MCF 10A (cell line): ENCODE results near the gene FRY. TPM values are rescaled to one million over a fixed set of nuclear protein-coding genes. Genes with fewer than 3 reads are reported as not detected.
A peak's percentile ranks its signal among the peaks of the same experiment; 100 is the strongest.

Experiments
- BruUV-seq: library from RNA; stranded (reverse); fragments of 400-500 nt; replicated peaks from 2 replicates; lab custom pipeline; 2021; lab: Mats Ljungman, UMichigan
- CTCF ChIA-PET: fragments of 300-600 bp; sonication (Branson Sonifier 250); formaldehyde crosslinking; extraction: SDS; loops from one replicate; lab custom pipeline; 2021; ENCODE audit warnings: antibody characterized with exemption, inconsistent platforms; lab: Yijun Ruan, JAX
- POLR2A ChIA-PET: fragments of 300-600, 350-650 bp; sonication (Branson Sonifier 250); formaldehyde crosslinking; extraction: SDS; loops from one replicate; lab custom pipeline; 2020; ENCODE audit warnings: antibody characterized with exemption, inconsistent platforms; lab: Yijun Ruan, JAX
- DNase-seq: peaks from one replicate; pipeline ENCODE4 v3.0.0-alpha.2; 2018; ENCODE audit not compliant: unreplicated experiment
- H3K27ac Mint-ChIP-seq: one replicate; pipeline ENCODE4 v1.8.0; 2022; ENCODE audit warnings: mild to moderate bottlenecking, low read depth, mixed read lengths; ENCODE audit not compliant: unreplicated experiment
- H3K27me3 Mint-ChIP-seq: one replicate; pipeline ENCODE4 v1.8.0; 2022; ENCODE audit warnings: mixed read lengths; ENCODE audit not compliant: insufficient read depth, unreplicated experiment
- H3K36me3 Mint-ChIP-seq: one replicate; pipeline ENCODE4 v1.8.0; 2022; ENCODE audit warnings: mild to moderate bottlenecking, moderate library complexity, mixed read lengths; ENCODE audit not compliant: insufficient read depth, unreplicated experiment
- H3K4me1 Mint-ChIP-seq: one replicate; pipeline ENCODE4 v1.8.0; 2022; ENCODE audit warnings: mixed read lengths; ENCODE audit not compliant: insufficient read depth, unreplicated experiment
- H3K4me3 Mint-ChIP-seq: one replicate; pipeline ENCODE4 v1.8.0; 2022; ENCODE audit warnings: mild to moderate bottlenecking, moderate library complexity, mixed read lengths; ENCODE audit not compliant: unreplicated experiment
- H3K9me3 Mint-ChIP-seq: one replicate; pipeline ENCODE4 v1.8.0; 2022; ENCODE audit warnings: mixed read lengths; ENCODE audit not compliant: unreplicated experiment
- CTCF ChIP-seq: fragments of 200-600 bp; IDR thresholded peaks from one replicate; pipeline ENCODE4 v1.8.0; 2022; ENCODE audit warnings: antibody characterized with exemption, mild to moderate bottlenecking; ENCODE audit not compliant: unreplicated experiment
- intact Hi-C: fragments of 100-400 bp; cut with micrococcal nuclease; formaldehyde crosslinking; loops from 2 replicates; pipeline ENCODE4 v1.14.1; 2022
- total RNA-seq: library from RNA; stranded (reverse); gene quantifications from 2 replicates; pipeline ENCODE4 v1.2.3, GENCODE V29; 2022

Gene FRY
- total RNA-seq, 1 experiment from 2014 or later, result 8.9 TPM

GRCh38 chr13:32256243-32256642 is 224.7 kb downstream of the FRY start:
- intact Hi-C loops, result no loop called here
- no peaks in the 10 kb centered on the region for H3K9me3 Mint-ChIP-seq
- H3K4me3 Mint-ChIP-seq, result no peak overlapping the region
- no peak overlapping the region for H3K27ac Mint-ChIP-seq
- TF ChIP-seq CTCF, result no peak
- ChIA-PET CTCF (interaction anchor here (1.0 to 2.6 kb wide), 5 partner anchors 10 to 346 kb away, joined by 4 to 25 read pairs (median 10); no protein-coding TSS in a partner anchor), POLR2A (interaction anchor here (1.0 to 2.0 kb wide), 5 partner anchors 10 to 283 kb away, joined by 3 to 11 read pairs (median 5); partner anchors contain the start of genes FRY and N4BP2L2)
- no peak for DNase-seq
- H3K4me1 Mint-ChIP-seq, result peaks cover 23% of the 10 kb centered on the region
- no TSS peak for BruUV-seq
- peaks cover 5% of the 10 kb centered on the region for H3K36me3 Mint-ChIP-seq
- H3K27me3 Mint-ChIP-seq, result no peaks in the 10 kb centered on the region

GRCh38 chr13:32257649-32258048 is 226.1 kb downstream of the FRY start:
- Mint-ChIP-seq H3K4me3 (no peak overlapping the region), H3K27me3 (no peaks in the 10 kb centered on the region), H3K4me1 (peaks cover 35% of the 10 kb centered on the region), H3K36me3 (peaks cover 7% of the 10 kb centered on the region), H3K27ac (no peak overlapping the region), H3K9me3 (no peaks in the 10 kb centered on the region)
- TF ChIP-seq CTCF, result no peak
- no TSS peak for BruUV-seq
- no peak for DNase-seq
- CTCF ChIA-PET, result interaction anchor here (1.0 kb wide), 1 partner anchor 10 kb away, joined by 4 read pairs; no protein-coding TSS in a partner anchor
- POLR2A ChIA-PET, result no interaction called here
- intact Hi-C loops, result no loop called here

GRCh38 chr13:32259116-32259515 is 227.5 kb downstream of the FRY start:
- Mint-ChIP-seq H3K9me3 (no peaks in the 10 kb centered on the region), H3K27ac (no peak overlapping the region), H3K36me3 (peaks cover 7% of the 10 kb centered on the region), H3K27me3 (no peaks in the 10 kb centered on the region), H3K4me1 (peaks cover 29% of the 10 kb centered on the region), H3K4me3 (no peak overlapping the region)
- DNase-seq, result peak; percentile 11
- ChIA-PET CTCF (interaction anchor here (0.6 kb wide), 1 partner anchor 39 kb away, joined by 4 read pairs; no protein-coding TSS in a partner anchor), POLR2A (no interaction called here)
- BruUV-seq, result no TSS peak
- no peak for TF ChIP-seq CTCF
- intact Hi-C loops, result no loop called here

DNA sequence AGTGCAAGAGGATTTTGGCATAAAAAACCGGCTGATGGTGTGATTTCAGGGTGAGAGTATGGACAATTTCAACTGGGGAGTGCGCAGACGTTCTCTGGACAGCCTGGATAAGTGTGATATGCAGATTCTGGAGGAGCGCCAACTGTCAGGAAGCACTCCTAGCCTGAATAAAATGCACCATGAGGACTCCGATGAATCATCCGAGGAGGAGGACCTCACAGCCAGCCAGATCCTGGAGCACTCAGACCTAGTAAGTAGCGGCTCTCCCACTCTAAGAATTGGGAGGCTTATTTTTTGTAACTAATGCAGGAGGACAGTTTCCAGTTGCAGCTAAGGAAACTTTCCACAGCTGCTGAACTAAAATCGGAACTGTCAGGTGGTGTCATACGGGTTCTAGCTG is 230.0 kb downstream of the FRY start:
- no TSS peak for BruUV-seq
- Mint-ChIP-seq H3K36me3 (peaks cover 14% of the 10 kb centered on the region), H3K9me3 (no peaks in the 10 kb centered on the region), H3K27me3 (no peaks in the 10 kb centered on the region), H3K4me1 (peaks cover 23% of the 10 kb centered on the region), H3K27ac (peak overlapping the region; percentile 5), H3K4me3 (peak overlapping the region; percentile 5)
- POLR2A ChIA-PET, result interaction anchor here (0.6 to 1.6 kb wide), 4 partner anchors 9 to 247 kb away, joined by 3 to 6 read pairs (median 3); no protein-coding TSS in a partner anchor
- intact Hi-C loops, result no loop called here
- DNase-seq, result peak; percentile 95
- no peak for TF ChIP-seq CTCF
- CTCF ChIA-PET, result interaction anchor here (0.7 to 1.7 kb wide), 4 partner anchors 45 to 352 kb away, joined by 3 to 7 read pairs (median 3); no protein-coding TSS in a partner anchor
